MM.1S (cell line): ENCODE measurements around the gene SH3TC1.

ENCODE experiments used
- EZH2 ChIP-seq: fragments of 300-600 bp; sonication (generic); optimal IDR thresholded peaks from 2 replicates; pipeline ENCODE3; 2017; ENCODE audit warnings: low read depth, mild to moderate bottlenecking, antibody characterized with exemption, low read length, mixed read lengths
- TF ChIP-seq, protein P1 (sequence below): fragments of 300-600 bp; sonication (generic); IDR thresholded peaks from 2 replicates; pipeline ENCODE4 v1.5.1; 2016; ENCODE audit warnings: antibody characterized with exemption, low read length, mixed read lengths

DNA sequence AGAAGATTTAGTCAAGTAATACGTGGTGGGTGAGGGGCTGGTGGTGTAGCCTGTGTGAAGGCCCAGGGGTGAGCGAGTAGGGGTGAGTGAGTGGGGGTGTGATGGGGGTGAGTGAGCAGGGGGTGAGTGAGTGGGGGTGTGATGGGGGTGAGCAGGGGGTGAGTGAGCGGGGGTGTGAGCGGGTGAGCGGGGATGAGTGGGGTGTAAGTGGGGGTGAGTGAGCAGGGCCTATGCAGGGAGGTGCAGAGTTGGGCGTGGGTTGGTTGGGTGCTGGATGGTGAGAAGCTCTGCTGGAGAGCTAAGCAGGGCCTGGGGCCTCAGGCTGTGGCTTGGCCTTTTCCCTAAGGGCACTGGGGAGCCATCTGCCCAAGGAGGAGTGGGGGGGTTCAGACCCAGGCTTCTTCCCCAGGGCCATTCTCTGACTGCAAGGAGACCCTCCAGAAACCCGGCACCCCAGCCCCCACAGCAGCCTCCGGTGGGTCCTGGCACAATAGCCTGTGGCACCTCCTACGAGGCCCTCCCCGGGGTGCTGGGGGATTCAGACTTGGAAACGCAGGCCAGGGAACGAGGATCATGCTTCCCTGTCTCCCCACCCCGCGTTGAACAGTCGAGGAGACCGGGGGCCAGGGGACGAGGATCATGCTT is 30.4 kb downstream of the SH3TC1 start:
- TF ChIP-seq, protein P1, sequence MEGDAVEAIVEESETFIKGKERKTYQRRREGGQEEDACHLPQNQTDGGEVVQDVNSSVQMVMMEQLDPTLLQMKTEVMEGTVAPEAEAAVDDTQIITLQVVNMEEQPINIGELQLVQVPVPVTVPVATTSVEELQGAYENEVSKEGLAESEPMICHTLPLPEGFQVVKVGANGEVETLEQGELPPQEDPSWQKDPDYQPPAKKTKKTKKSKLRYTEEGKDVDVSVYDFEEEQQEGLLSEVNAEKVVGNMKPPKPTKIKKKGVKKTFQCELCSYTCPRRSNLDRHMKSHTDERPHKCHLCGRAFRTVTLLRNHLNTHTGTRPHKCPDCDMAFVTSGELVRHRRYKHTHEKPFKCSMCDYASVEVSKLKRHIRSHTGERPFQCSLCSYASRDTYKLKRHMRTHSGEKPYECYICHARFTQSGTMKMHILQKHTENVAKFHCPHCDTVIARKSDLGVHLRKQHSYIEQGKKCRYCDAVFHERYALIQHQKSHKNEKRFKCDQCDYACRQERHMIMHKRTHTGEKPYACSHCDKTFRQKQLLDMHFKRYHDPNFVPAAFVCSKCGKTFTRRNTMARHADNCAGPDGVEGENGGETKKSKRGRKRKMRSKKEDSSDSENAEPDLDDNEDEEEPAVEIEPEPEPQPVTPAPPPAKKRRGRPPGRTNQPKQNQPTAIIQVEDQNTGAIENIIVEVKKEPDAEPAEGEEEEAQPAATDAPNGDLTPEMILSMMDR = no peak
- TF ChIP-seq EZH2 = no peak
